ENCODE results near the gene RASL11A.
"Not testable (repeated sequence)": the region's sequence is repeated elsewhere in the genome, so short reads cannot be mapped to it uniquely, and the experiment has no call there.

RASL11A gene, protein sequence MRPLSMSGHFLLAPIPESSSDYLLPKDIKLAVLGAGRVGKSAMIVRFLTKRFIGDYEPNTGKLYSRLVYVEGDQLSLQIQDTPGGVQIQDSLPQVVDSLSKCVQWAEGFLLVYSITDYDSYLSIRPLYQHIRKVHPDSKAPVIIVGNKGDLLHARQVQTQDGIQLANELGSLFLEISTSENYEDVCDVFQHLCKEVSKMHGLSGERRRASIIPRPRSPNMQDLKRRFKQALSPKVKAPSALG

DNA sequence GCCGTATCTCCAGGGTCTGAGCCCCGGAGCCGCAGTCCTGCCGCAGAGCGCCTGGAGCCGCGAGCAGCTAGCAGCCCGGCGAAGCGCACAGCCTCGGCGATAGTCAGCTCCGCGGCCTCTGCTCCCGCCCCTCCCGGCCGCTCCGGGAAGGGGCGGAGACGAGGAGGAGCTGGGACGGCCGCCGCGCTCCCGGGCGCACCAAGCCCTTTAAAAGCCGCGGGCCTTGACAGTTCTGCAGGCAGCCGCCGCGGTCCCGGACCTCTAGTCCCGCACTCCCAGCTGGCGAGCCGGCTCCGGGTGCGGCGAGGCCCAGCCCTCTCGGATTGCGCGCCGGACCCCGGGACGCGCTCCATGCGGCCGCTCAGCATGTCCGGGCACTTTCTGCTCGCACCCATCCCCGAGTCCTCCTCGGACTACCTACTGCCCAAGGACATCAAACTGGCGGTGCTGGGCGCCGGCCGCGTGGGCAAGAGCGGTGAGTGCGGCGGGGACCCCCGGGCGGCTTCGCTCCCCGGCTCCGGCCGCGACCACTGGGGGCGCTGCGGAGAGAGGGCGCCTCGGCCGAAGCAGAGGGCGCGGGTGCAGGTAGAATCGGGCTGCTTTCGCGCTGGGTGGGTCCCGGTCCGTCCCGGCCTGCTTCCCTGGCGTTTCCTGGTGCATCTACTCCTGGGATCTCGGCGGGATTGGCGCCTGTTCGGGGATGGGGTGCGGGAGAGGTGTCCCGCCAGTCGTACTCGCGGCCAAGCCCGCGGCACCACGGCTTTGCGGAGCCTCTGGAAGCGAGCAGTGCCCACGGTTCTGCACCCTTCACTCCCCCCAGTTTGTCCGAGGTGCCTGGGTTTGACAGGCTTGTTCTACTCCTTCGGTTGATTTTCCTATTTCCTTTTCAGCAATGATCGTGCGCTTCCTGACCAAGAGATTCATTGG lies at the start of gene RASL11A:
TSS of gene RASL11A (plus strand) at position 237 of the 927 bp plus-strand sequence. CDS start at position 352, 115 bp downstream.
- peak; percentile 70 for DNase-seq

DNA sequence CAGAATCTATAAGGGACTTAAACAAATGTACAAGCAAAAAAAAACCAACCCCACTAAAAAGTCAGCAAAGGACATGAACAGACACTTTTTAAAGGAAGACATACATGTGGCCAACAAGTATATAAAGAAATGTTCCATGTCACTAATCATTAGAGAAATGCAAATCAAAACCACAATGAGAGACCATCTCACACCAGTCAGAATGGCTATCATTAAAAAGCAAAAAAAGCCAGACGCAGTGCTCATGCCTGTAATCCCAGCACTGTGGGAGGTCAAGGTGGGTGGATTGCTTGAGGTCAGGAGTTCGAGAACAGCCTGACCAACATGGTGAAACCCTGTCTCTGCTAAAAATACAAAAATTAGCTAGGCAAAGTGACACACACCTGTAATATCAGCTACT lies 48.5 kb upstream of the RASL11A start:
- not testable (repeated sequence) for DNase-seq

DNA sequence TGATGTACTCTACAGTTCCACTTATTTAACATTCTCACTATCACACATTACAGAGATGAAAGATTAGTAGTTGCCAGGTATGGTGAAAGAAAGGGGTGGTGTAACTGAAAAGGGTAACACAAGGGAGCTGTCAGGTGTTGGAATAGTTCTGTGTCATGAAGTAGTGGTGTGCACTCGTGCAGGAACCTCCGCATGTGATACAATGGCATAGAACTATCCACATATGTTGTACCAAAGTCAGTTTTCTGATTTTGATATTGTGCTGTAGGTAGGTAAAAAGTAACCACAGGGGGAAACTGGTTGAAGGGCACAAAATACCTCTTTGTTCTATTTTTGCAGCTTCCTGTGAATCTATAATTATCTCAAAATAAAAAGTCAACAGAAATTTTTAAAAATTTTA lies 43.6 kb upstream of the RASL11A start:
- DNase-seq = no peak

DNA sequence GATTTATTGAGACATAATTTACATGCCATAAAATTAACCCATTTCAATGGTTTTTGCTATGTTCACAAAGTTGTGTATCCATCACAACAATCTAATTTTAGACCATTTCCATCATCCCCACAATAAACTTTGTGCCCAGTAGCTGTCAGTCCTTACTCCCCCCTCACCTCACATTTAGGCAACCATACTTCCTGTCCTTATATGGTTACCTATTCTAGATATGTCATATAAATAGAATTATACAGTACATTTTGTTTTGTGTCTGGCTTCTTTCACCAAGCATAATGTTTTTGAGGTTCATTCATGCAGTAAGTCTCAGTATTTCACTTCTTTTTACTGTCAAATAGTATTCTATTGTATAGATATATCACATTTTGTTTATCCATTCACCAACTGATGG lies 42.5 kb upstream of the RASL11A start:
- DNase-seq = no peak

DNA sequence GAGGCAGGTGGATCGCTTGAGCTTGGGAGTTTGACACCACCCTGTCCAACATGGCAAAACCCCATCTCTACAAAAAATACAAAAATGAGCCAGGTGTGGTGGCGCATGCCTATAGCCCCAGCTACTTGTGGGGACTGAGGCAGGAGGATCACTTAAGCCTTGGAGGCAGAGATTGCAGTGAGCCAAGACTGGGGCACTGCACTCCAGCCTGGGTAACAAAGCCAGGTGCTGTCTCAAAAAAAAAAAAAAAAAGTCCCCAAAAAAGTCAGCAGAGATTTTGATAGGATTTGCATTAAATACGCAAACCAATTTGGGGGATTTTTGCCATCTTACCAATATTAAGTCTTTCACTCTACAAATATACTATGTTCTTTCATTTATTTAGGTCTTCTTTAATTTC lies 41.0 kb upstream of the RASL11A start:
- no peak for DNase-seq

DNA sequence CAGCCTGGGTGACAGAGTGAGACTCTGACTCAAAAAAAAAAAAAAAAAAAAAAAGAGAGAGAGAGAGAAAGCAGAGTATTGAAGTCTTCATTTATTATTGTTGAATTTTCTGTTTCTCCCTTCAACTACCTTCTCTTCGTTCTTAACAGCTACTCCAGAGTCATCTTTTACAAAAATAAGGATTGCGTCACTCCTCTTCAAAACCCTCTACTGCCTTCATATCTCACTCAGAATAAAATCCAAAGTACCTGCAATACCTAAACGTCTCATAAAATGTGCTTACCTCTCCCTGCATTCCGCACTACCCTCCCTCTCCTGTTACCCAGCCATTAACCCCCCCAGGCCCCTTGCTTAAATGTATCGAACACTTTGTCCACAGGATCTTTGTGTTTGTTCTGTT lies 36.7 kb upstream of the RASL11A start:
- no peak for DNase-seq

DNA sequence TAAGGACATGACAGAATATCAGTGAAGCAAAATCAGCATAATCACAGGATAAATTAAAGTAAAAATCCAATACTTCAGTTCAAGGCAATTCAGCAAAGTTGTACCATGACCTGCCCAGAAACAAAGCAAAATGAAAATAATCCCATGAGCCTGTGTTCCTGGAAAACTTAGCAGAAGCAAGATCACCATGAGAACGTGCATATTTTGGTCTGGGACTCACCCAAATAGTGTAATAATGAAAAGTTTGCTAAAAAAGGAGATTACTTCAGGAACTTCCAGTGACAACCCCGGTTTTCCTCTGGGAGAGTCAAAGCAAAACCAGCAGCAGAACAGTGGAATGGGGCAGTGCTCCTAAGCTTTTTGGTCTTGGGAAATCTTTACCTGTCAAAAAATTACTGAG lies 34.2 kb upstream of the RASL11A start:
- DNase-seq = no peak

DNA sequence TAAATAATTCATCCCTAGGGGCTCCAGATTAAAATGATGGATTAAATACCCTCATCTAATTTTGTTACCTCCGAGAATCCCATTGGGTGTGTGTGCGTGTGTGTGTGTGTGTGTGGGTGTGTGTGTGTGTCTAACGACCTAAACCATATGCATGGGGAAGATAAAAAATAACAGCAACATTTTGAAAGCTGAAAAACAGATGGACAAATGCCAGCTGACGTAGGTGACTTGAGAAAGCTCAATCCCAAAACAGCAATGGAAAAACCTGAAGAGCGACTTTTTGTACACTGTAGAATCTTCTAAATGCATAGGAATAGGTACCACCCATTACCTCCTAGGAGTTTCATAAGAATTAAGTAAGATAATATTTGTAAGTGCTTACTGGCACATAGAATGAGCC lies 27.9 kb upstream of the RASL11A start:
- no peak for DNase-seq

DNA sequence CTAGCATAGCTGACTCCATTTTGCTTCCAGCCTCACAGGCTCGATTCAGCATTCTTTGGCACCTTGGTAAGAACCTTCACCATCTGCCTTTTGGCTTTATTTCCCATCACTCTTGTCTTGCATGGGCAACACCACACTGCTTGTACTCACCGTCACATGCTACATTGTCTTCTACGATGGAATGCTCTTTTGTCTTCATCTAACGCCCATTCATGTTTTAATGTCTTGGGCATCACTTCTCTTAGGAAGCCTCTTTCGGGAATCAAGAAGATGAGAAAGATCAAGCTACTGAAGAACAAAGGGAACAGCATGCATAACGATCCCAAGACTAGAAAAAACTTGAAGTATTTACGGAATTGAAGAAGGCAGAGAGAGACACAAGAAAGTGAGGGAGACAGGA lies 25.0 kb upstream of the RASL11A start:
- no peak for DNase-seq

DNA sequence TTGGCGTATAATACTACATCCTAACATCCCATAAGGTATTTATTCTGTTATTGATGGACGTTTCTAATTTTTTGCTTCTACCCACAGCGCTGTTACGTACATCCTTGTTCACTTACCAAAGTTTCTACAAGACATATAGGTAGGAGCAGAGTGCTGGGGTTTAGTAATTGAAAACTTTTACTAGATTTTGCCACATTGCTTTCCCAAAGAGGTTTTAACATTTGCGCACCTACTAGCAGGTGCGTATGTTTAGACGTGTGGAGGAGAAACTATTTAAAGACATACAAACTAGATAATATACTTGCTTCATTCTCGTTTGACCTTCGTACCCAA lies 19.8 kb upstream of the RASL11A start:
- DNase-seq = no peak

DNA sequence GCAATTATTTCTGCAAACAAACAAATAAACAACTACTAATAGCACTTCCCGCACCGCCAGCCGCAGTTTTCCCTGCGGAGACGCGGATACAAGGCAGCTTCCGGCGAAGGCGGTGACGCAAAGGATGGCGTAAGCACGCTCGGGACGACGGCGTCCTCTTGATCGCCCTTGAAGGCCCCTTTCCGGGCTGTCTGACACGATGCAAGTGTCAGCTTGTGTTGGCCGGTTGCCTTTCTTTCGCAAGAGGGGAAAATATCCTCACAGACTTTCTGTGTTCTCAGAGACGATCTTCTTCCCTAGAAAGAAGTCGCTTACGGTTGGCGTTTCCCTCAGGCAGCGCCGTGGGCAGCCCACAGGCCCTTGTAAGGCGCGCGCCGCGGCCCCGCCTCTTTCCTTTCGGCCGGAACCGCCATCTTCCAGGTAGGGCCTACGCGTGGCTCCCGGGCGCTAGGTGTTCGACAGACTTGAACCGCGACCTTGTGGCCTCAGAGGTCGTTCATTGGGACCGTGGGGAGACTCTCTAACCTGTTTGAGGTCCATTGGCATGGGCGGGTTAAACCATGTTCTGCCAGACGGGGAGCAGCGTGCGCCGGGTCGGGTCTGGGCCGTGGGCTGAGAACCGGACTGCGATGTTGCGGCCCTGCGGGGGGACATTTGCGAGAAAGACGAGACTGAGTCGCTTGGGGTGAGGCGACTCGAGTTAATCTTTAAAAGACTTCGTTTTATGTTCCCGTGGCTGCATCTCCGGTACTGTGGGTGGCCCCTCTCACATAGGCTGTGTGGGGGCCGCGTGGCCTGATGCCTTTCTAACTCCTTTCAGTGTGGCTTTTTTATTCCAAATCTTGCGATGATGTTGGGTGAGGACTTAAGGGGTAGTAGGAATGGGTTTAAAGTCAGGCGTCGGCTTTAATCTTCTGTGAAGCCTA lies 19.2 kb upstream of the RASL11A start, which contains the start of gene RPL21:
TSS of gene RPL21 (plus strand) at position 393 of the 926 bp plus-strand sequence. CDS start 2,219 bp downstream, outside the sequence.
- DNase-seq = peak; percentile 88

DNA sequence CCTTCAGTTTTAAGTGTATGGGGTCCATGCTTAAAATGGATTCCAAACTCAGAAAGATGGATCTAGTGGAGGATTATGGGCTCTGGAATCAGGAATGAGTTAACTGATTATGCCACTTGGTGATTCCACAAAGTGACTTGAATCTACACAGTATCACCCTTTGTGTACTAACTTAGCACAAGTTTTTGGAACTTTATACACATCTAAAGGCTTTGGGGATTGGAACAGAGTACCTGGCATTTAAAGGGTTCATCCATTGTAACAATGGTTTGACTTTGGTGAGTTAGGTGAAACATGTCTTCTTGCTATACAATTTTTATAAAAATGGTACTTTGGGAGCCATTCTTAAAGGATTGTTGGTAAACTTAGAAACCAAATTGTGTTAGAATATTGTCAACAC lies 18.2 kb upstream of the RASL11A start:
- no peak for DNase-seq

DNA sequence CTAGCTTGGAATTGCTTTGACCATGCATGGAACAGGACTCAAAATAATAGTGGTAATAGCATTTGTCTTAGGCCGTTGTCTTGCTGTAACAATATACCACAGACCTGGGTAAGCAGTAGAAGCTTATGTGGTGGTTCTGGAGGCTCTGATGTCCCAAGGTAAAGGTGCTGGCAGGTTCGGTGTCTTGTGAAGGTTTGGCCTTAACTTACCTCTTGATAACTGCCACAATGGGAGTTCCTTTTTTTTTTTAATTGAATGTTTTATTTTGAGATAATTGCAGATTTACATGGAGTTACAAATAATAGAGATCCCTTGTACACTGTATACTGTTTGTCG lies 13.4 kb upstream of the RASL11A start:
- no peak for DNase-seq

DNA sequence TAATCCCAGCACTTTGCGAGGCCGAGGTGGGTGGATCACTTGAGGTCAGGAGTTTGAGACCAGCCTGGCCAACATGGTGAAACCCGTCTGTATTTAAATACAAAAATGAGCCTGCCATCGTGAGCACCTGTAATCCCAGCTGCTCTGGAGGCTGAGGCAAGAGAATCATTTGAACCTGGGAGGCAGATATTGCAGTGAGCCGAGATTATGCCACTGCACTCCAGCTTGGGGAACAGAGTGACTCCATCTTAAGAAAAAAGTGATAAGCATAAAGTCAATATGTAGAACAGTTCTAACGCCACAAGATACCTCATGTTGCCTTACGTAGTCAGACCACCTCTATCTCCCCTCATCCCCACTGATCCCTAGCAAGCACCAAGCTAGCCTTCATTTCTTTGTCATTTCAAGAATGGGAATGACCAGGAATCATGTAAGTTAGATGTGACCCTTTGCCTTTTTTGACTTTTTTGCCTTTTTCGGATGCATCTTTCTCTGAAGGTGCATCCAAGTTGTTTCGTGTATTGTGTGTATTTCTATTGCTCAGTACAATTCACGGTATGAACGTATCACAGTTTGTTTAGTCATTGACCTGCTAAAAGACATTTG lies 12.9 kb upstream of the RASL11A start:
- DNase-seq = no peak

DNA sequence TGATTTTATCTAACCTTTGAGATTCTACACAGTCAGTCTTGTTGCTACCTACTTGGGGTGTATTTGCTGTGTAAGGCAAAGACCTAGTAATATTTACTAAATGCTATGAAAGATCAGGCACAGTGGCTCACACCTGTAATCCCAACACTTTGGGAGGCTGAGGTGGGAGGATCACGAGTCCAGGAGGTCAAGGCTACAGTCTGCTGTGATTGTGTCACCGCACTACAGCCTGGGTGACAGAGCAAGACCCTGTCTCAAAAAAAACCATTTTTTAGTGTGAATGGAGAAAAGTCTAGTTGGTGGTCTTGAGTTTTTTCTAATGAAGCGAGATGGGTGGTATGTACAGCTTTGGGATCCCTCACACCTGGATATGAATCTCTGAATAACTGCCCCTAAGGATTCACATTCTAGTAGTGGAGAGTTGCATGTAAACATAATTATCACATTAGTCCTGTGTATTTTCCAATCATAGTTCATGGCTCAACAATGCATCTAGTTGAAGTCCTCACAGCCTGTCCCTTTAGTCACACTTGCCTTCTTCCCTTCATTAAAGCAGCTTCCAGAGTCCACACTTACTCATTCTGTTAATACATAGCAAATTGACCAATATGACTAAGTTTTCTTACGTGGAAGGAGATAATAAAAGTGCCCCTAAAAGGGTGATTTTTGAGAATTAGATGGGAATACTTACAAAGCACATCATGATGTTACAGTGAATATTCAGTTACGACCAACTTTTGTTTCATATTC lies 11.8 kb upstream of the RASL11A start:
- DNase-seq = no peak

DNA sequence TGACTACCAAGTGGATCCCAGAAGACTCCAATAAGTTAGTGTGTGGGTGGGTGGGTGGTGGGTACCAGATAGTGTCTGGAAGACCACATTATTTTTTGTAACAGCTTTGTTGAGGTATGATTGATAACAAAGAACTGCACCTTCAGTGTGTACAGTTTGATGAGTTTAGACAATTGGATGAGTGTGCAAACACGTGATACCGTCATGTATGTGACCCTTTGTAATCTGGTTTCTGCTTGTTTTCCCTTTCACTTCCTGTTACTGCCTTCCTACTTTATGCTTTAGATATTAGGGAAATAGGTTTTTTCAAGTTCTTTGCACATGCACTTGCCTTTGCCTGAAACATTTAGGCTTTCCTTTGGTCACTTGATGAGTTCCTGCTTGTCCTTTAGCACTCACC lies 10.8 kb upstream of the RASL11A start:
- no peak for DNase-seq

DNA sequence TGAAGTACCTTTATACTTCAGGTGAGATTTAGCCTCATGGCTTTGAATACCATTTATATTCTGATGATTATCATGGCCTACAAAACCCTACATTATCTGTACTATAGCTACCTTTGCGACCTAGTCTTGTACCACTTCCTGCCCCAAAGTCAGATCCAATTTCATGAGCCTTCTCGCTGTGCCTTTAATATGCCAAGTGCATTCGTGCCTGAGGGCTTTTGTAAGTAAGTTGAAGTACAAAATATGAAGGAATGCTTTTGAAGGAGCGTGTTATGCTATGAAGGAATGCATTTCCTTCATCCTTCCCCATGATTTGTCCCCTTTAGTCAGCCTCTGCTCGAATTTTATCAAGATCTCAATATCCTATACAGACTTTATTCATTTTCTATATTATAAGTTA lies 9.2 kb upstream of the RASL11A start:
- no peak for DNase-seq

DNA sequence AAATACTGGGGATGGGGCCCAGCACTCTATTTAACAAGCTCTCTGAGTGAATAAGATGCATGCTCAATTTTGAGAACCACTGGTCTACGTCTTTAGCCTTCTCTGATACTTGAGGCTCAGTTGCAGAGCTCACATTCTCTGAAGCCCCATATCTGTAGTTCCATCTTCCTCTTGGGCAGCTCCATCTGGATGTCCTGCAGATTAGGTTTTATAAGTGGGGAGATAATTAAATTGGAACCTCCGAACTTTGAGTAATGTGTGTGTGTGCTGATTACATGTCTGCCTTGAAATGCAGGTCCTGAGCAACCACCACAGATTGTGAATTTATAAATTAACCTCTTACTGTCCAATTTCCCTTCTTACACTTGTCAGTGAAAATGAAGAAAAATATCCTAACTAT lies 7.2 kb upstream of the RASL11A start:
- no peak for DNase-seq

DNA sequence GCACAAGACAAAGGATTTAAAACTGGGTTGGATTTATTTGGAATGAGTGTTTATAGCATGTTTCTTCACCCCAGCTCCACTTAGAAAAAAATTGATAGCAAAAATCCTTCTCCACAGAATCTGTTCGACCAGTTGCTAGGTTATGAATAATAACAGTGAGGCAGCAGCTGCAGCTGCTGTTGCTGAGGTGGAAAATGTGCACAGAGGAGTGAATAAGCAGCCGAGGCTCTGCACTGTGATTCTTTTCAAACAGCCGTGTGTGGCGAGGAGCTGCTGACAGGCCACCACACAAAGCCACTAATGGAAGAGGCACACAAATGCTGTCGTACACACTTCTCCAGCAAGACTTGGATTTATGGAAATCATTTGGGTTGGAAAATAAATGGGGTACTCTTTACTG lies 6.4 kb upstream of the RASL11A start:
- no peak for DNase-seq

DNA sequence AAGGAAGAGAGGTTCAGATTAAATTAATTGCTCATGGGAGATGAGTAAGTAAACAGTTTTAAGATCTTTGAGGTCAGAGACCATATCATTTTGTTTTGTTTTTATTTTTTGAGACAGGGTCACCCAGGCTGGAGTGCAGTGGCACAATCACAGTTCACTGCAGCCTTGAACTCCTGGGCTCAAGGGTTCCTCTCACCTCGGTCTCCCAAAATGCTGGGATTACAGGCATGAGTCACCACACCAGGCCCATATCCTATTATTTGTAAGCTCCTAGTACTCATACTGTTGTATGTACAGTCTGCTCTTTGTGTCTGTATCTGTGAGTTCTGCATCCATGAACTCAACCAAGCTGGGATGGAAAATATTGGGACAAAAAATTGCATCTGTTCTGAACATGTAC lies 6.0 kb upstream of the RASL11A start:
- no peak for DNase-seq

DNA sequence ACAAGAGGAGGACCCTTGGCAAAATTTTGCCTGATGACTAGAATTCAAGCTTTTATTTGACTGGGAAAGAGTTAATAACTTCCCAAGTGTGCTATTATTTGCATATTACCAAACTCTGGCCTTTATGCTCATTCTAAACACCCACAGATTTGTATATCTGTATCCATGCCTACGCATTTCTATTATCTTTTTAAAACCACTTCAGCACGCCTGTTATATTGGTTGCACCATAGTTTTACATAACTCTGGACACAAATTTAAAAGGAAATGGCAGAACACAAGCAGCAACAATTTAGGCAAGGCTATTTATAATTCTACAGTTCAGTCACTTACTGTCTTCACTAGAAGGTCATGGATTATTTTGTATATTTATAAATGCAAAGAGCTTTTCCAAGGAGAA lies 3.7 kb upstream of the RASL11A start:
- no peak for DNase-seq

DNA sequence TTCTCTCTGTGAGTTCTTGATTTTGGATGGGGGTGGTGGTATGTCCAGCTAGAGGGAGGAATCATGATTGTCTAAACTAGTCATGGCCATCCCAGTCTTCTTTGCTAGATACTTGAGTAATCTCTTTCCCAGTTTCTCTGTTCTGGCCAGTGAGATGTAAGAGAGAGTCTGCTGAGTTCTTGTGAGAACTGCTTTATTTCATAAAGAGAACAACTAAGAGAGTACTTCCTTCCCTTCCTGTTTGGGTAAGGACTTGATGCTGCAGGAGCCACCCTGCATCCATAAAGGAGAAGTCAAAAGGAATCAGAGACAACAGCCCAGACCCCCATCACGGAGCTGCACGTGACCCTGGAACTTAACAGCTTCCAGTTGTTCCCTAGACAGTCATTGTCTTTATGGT lies 3.0 kb upstream of the RASL11A start:
- DNase-seq = no peak
